ENCODE data around the gene UBB.
A peak's percentile ranks its signal among the peaks of the same experiment; 100 is the strongest.
"Not testable (repeated sequence)": the region's sequence is repeated elsewhere in the genome, so short reads cannot be mapped to it uniquely, and the experiment has no call there.

UBB gene

DNA sequence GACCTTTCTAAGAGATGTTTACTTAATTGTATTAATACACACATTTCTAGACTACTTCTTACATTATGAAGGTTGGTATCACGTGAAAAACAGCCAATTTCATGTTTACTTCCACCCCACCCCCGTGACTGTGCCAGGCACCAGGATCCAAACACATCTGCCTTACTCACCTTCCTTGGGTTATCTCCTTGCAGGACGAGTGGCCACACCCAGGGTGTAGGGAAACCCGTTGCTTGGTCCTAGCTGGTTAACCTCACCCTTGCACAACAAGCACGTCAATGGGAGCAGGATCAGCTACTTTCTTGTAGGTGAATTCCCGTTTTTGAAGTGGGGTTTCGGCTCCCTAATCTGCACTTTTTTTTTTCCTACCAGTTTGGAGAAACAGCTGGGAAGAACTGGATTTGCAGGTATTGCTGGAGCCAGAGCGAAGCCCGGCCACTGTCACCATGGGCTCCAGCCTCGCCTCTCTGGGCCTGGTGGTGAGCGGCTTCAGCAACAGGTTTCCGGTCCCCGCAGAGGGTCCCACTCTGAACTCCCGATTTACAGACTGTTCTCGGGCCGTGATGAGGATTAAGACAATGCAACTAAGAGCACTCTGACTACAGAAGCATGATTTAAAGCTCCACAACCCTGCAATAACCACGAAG, 2.1 kb upstream of the UBB start:
- no peak for TF ChIP-seq ZFX (IDR thresholded peaks at IDR 0.05)
- TF ChIP-seq, protein P1, sequence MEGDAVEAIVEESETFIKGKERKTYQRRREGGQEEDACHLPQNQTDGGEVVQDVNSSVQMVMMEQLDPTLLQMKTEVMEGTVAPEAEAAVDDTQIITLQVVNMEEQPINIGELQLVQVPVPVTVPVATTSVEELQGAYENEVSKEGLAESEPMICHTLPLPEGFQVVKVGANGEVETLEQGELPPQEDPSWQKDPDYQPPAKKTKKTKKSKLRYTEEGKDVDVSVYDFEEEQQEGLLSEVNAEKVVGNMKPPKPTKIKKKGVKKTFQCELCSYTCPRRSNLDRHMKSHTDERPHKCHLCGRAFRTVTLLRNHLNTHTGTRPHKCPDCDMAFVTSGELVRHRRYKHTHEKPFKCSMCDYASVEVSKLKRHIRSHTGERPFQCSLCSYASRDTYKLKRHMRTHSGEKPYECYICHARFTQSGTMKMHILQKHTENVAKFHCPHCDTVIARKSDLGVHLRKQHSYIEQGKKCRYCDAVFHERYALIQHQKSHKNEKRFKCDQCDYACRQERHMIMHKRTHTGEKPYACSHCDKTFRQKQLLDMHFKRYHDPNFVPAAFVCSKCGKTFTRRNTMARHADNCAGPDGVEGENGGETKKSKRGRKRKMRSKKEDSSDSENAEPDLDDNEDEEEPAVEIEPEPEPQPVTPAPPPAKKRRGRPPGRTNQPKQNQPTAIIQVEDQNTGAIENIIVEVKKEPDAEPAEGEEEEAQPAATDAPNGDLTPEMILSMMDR (conservative IDR thresholded peaks at IDR 0.05), result no peak
- H3K27ac ChIP-seq, result no peak overlapping the region

DNA sequence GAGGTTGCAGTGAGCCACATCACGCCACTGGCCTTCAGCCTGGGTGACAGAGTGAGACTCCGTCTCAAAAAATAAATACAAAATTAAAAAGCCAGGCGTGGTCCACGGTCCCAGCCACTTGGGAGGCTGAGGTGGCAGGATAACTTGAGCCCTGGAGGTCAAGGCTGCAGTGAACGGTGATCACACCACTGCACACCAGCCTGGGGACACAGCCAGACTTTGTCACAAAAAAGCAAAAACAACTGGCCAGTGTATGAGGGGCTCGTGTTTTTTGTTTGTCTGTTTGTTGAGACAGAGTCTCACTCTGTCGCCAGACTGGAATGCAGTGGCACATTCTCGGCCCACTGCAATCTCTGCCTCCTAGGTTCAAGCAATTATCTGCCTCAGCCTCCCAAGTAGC, 1.2 kb upstream of the UBB start:
- TF ChIP-seq ZFX (IDR thresholded peaks at IDR 0.05), result no peak
- TF ChIP-seq, protein P1 (conservative IDR thresholded peaks at IDR 0.05), result no peak
- peak overlapping the region; percentile 85 for H3K27ac ChIP-seq

DNA sequence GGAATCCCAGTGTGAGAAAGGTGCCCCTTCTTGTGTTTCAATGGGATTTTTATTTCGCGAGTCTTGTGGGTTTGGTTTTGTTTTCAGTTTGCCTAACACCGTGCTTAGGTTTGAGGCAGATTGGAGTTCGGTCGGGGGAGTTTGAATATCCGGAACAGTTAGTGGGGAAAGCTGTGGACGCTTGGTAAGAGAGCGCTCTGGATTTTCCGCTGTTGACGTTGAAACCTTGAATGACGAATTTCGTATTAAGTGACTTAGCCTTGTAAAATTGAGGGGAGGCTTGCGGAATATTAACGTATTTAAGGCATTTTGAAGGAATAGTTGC, 567 bp downstream of the UBB start:
- TF ChIP-seq ZFX (IDR thresholded peaks at IDR 0.05), result no peak; the same call in 1 of the 2 replicates
- TF ChIP-seq, protein P1 (conservative IDR thresholded peaks at IDR 0.05), result no peak
- H3K27ac ChIP-seq, result peak overlapping the region; percentile 85

DNA sequence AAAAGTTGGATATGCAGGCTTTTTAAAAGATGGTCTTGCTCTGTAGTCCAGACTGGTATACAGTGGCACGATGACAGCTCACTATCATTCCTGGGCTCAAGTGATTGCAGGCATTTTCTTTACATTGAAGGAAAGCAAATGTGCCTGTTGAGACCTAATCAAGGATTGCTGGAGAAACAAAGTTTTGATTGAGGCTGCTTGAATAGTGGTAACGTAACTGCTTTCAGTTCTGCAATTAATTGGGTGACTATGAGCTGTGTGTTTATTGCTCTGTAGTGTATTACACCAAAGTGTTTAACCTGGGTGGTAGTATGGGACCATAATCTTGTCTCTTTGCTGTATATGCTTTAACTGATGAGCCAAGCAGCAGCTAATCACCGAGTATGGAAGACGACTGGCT, 2.3 kb downstream of the UBB start:
- no peak overlapping the region for H3K27ac ChIP-seq
- TF ChIP-seq, protein P1 (conservative IDR thresholded peaks at IDR 0.05), result no peak
- TF ChIP-seq ZFX (IDR thresholded peaks at IDR 0.05), result no peak

DNA sequence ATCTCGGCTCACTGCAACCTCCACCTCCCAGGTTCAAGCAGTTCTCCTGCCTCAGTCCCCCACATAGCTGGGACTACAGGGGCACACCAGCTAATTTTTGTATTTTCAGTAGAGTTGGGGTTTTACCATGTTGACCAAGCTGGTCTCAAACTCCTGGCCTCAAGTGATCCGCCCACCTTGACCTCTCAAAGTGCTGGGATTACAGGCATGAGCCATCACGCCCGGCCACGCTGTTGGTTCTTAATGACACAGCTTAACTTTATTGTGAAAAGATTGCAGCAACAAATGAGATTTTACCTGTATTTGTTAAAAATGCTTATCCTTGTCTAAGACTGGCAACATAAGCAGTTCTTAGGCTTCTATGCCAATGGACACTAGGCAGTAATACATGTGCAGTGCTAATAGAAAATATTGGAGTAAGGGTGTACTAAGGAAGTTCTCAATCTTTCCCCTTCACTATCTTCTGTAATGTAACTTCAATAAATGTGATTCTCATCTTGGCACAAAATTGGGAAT, 2.9 kb downstream of the UBB start:
- no peak overlapping the region for H3K27ac ChIP-seq
- TF ChIP-seq, protein P1 (conservative IDR thresholded peaks at IDR 0.05), result no peak
- no peak for TF ChIP-seq ZFX (IDR thresholded peaks at IDR 0.05)

DNA sequence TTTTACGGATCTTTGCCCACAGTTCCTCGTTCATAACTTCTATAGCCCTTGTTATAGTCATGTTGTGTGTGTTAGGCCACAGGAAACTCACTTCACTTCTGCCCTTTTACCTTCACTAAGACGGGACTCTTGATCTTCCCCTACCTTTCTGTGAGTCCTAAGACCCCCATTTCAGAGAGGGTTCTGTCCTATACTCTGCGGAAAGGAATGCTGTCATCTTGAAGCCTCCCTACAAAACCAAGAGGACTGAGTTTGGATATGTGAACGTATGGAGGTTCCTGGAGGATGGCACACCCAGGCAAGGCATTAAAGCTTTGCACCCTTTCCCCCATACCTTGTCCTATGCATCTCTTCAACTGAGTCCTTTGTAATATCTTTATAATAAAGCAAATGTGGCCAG, 3.7 kb downstream of the UBB start:
- TF ChIP-seq, protein P1 (conservative IDR thresholded peaks at IDR 0.05), result no peak
- no peak for TF ChIP-seq ZFX (IDR thresholded peaks at IDR 0.05)
- no peak overlapping the region for H3K27ac ChIP-seq

DNA sequence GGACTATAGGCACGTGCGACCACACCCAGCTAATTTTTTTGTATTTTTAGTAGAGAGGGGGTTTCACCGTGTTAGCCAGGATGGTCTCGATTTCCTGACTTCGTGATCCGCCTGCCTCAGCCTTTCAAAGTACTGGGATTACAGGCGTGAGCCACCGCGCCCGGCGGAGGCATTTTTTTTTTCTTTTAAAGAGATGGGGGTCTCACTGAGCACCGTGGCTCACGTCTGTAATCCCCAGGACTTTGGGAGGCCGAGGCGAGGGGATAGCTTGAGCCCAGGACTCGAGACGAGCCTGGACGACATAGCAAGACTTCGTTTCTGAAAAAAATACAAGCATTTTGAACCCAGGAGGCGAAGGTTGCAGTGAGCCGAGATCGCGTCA, 5.2 kb downstream of the UBB start:
- peak overlapping the region; percentile 27 for H3K27ac ChIP-seq

DNA sequence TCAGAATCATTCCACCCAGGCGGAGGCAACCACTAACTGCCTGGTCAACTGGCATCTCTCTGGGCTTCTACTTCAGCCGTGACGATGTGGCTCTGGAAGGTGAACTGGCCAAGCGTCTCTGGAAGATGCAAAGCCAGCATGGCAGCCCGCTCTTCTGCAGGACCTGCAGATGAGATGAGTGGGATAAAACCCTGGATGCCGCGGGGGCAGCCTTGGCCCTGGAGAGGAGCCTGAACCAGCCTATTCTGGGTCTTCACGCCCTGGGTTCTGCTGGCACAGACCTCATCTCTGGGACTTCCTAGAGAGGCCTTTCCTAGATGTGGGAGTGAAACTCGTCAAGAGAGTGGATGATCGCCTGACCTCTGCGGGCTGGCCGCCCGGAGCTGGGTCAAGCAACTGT, 10.6 kb downstream of the UBB start:
- no peak overlapping the region for H3K27ac ChIP-seq
- TF ChIP-seq ZFX (IDR thresholded peaks at IDR 0.05), result no peak
- TF ChIP-seq, protein P1 (conservative IDR thresholded peaks at IDR 0.05), result no peak

DNA sequence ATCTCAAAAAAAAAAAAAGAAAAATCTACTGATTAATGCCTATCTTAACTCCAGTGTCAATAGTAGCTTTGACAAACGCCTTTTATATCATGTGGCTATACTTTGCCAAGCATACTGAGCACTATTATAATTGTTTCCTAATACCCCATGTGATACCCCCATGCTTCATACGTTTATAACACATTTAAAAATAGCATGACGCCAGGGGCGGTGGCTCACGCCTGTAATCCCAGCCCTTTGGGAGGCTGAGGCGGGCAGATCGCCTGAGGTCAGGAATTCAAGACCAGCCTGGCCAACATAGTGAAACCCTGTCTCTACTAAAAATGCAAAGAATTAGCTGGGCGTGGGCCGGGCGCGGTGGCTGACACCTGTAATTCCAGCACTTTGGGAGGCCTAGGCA, 11.6 kb downstream of the UBB start:
- H3K27ac ChIP-seq, result not testable (repeated sequence)

DNA sequence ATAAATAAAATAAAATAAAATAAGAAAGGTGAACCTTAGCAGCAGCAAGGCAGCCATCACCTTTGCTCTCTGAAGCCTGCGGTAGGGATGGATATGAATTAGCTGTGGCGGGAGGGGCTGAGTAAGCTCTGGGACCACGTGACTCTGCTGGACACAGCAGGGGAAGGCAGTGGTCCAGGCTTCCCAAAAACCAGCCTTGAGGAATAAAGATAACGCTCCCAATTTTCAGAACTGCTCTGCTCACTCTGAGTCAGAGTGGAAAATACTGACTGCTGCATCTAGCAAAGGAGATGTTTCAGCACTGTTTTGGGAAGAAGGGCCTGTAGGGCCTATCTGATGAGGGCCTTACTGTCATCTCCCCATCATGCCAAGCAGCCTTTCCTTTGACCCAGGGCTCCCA, 15.0 kb downstream of the UBB start:
- not testable (repeated sequence) for H3K27ac ChIP-seq

DNA sequence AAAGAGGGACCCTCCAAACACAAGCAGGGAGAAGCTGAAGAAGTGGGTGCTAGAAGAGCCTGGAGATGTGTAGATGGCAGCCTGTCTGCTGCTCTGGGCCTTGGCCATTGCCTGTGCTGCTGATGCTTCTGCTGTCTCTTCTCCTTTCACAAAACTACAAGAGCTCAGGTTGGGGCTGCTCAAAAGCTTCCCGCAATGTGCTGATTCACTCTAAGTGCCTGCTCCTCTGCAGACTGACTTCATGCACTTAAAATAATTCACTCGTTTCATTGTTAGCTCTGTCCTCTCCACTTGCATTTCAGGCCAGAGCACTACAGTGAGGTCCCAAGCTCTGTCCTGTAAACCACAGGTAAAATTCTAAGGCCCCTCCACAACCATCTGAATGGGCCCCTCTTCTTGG, 15.8 kb downstream of the UBB start:
- H3K27ac ChIP-seq, result not testable (repeated sequence)
